Upper lobe of right lung (tissue), 1 donor: ENCODE results near the gene NFILZ. TPM values are rescaled to one million over a fixed set of nuclear protein-coding genes. Genes with fewer than 3 reads are reported as not detected.
"Not testable (repeated sequence)": the region's sequence is repeated elsewhere in the genome, so short reads cannot be mapped to it uniquely, and the experiment has no call there.

Experiments used
- ATAC-seq: fragments of 200-7000 bp; cut with Tn5 transposase; one replicate; pipeline ENCODE4 v1.9.1; 2020; ENCODE audit warnings: mild to moderate bottlenecking, moderate library complexity
- DNase-seq: peaks from one replicate; pipeline ENCODE4 v3.0.0-alpha.2; 2020
- H3K27ac ChIP-seq: fragments of 200-600 bp; one replicate; pipeline ENCODE4 v1.8.0; 2022
- H3K27me3 ChIP-seq: fragments of 200-600 bp; one replicate; pipeline ENCODE4 v1.8.0; 2022; ENCODE audit warnings: mild to moderate bottlenecking
- H3K36me3 ChIP-seq: fragments of 200-600 bp; one replicate; pipeline ENCODE4 v1.8.0; 2022
- H3K4me1 ChIP-seq: fragments of 200-600 bp; one replicate; pipeline ENCODE4 v1.8.0; 2022
- H3K4me3 ChIP-seq: fragments of 200-600 bp; one replicate; pipeline ENCODE4 v1.8.0; 2022; ENCODE audit warnings: mild to moderate bottlenecking
- H3K9me3 ChIP-seq: fragments of 200-600 bp; one replicate; pipeline ENCODE4 v1.8.0; 2022
- CTCF ChIP-seq: fragments of 200-600 bp; IDR thresholded peaks from one replicate; pipeline ENCODE4 v1.8.0; 2022; ENCODE audit warnings: antibody characterized with exemption
- intact Hi-C: fragments of 100-400 bp; cut with DNase I; formaldehyde crosslinking; loops from one replicate; pipeline ENCODE4 v1.11.0; 2022
- total RNA-seq: library from RNA; stranded (reverse); fragmentation: NEBNext Ultra II Directional; extraction: Animal tissue kit (Norgen Biotek cat#: 25700); gene quantifications from one replicate; pipeline ENCODE4 v1.2.1, GENCODE V29; 2021
- donor health status: DM: no; HTN: yes; CAD: no; lungs with severe emphysema.

Gene NFILZ
- total RNA-seq, 1 donor from 2014 or later, result not detected

- intact Hi-C loops, result no loop called here
- Histone ChIP-seq H3K9me3 (no peaks in the 10 kb centered on the region), H3K4me1 (no peaks in the 10 kb centered on the region), H3K27ac (no peak overlapping the region), H3K36me3 (no peaks in the 10 kb centered on the region), H3K27me3 (no peaks in the 10 kb centered on the region), H3K4me3 (no peak overlapping the region)
- ATAC-seq (no peak), DNase-seq (no peak)
- TF ChIP-seq CTCF, result no peak
These were observed 12.4 kb upstream of the NFILZ start for GRCh38 chr19:8617984-8618383.

DNA sequence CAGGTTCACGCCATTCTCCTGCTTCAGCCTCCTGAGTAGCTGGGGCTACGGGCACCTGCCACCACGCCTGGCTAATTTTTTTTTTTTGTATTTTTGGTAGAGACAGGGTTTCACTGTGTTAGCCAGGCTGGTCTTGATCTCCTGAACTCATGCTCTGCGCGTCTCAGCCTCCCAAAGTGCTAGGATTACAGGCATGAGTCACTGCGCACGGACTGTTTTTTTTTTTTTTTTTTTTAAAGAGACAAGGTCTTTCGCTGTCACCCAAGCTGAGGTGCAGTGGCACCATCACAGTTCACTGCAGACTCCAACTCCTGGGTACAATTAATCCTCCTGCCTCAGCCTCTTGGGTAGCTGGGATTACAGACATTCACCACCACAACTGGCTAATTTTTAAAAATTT, 11.7 kb upstream of the NFILZ start:
- DNase-seq, result no peak
- H3K4me1 ChIP-seq, result no peaks in the 10 kb centered on the region
- H3K36me3 ChIP-seq, result no peaks in the 10 kb centered on the region
- no peak for ATAC-seq
- intact Hi-C loops, result no loop called here
- no peak for TF ChIP-seq CTCF
- no peak overlapping the region for H3K4me3 ChIP-seq
- no peaks in the 10 kb centered on the region for H3K27me3 ChIP-seq
- H3K9me3 ChIP-seq, result no peaks in the 10 kb centered on the region
- no peak overlapping the region for H3K27ac ChIP-seq

- H3K27ac ChIP-seq, H3K27me3 ChIP-seq, DNase-seq, H3K36me3 ChIP-seq, intact Hi-C loops, ATAC-seq, H3K4me1 ChIP-seq, H3K9me3 ChIP-seq, H3K4me3 ChIP-seq: not testable (repeated sequence)
- TF ChIP-seq CTCF, result peak; percentile 5
These were observed 7.5 kb upstream of the NFILZ start for GRCh38 chr19:8622886-8623285.

GRCh38 chr19:8626842-8627241, 3.6 kb upstream of the NFILZ start:
- Histone ChIP-seq H3K27ac (no peak overlapping the region), H3K9me3 (no peaks in the 10 kb centered on the region), H3K36me3 (no peaks in the 10 kb centered on the region), H3K27me3 (no peaks in the 10 kb centered on the region), H3K4me3 (no peak overlapping the region), H3K4me1 (no peaks in the 10 kb centered on the region)
- TF ChIP-seq CTCF, result no peak
- intact Hi-C loops, result no loop called here
- ATAC-seq (no peak), DNase-seq (no peak)

DNA sequence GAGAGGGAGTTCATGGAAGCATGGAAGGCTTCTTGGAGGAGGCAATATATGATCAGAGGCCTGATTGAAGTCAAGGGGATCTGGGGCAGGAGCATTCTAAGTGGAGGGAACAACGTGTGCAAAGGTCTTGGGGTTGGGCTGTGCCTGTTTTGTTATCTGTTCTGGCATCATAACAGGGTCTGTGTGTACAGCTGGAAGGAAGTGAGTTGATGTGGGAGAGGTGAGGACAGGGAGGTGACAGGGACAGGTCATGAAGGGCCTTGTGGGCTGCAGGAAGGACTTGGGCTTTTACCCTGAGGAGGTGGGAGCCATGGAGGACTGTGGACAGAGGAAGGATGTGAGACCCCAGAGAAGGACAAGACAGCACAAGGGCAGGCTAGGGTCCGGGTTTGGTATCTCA, 1.2 kb upstream of the NFILZ start:
- Histone ChIP-seq H3K27me3 (no peaks in the 10 kb centered on the region), H3K36me3 (no peaks in the 10 kb centered on the region), H3K9me3 (no peaks in the 10 kb centered on the region), H3K27ac (no peak overlapping the region), H3K4me3 (no peak overlapping the region), H3K4me1 (no peaks in the 10 kb centered on the region)
- DNase-seq (no peak), ATAC-seq (no peak)
- intact Hi-C loops, result no loop called here
- no peak for TF ChIP-seq CTCF

DNA sequence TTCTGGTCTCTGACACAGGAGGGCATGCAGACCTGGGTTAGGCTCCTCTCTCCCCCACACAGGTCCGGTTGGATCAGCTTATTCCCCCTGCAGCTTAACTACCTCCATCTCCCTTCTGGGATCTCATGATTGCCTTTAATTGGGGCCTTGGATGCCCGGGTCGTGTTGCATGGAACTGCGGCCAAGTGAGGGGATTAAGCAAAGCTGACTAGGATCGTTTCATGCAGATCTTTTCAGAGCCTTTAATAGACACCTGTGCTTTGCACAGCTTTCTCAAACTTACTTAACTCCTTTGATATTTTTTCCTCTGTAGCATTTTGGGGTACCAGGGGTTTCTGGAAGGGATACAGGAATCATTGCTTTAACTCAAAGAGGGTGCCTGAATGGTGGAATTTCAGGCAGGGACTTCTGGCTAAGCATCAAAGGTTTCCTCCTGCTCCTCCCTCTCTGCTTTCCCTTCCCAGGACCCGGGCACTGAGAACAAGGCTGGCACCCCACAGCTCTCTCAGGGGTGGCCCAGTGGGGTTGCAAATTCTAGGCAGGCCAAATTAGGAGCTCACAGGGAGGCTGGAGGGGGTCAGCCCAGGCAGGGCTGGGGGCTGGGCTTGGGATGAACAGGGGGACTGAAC, 477 bp downstream of the NFILZ start:
- Histone ChIP-seq H3K4me1 (no peaks in the 10 kb centered on the region), H3K36me3 (no peaks in the 10 kb centered on the region), H3K27ac (peak overlapping the region; percentile 55), H3K27me3 (no peaks in the 10 kb centered on the region), H3K4me3 (no peak overlapping the region), H3K9me3 (no peaks in the 10 kb centered on the region)
- TF ChIP-seq CTCF, result no peak
- intact Hi-C loops, result no loop called here
- no peak for ATAC-seq
- DNase-seq, result no peak
